Colonic mucosa (tissue), 4 donors: ENCODE results near the gene TMEM183A. TPM values are rescaled to one million over a fixed set of nuclear protein-coding genes. Genes with fewer than 3 reads are reported as not detected.
"Not testable (repeated sequence)": the region's sequence is repeated elsewhere in the genome, so short reads cannot be mapped to it uniquely, and the experiment has no call there.

Experiments
- DNase-seq: peaks from one replicate; pipeline ENCODE4 v3.0.0-alpha.2; 2020
- H3K27ac ChIP-seq: fragments of 200-600 bp; one replicate; pipeline ENCODE4 v1.8.0; 2021
- H3K27me3 ChIP-seq: fragments of 200-600 bp; one replicate; pipeline ENCODE4 v1.8.0; 2021
- H3K36me3 ChIP-seq: fragments of 200-600 bp; one replicate; pipeline ENCODE4 v1.8.0; 2021
- H3K4me1 ChIP-seq: fragments of 200-600 bp; one replicate; pipeline ENCODE4 v1.8.0; 2021; ENCODE audit warnings: mild to moderate bottlenecking
- H3K4me3 ChIP-seq: fragments of 200-600 bp; one replicate; pipeline ENCODE4 v1.8.0; 2021
- H3K9ac ChIP-seq, 2 donors: one replicate each; pipeline ENCODE4 v1.7.0; 2013; ENCODE audit warnings: control low read depth in 2 of 2, low read depth in 2 of 2, low read length in 2 of 2
- H3K9me3 ChIP-seq: fragments of 200-600 bp; one replicate; pipeline ENCODE4 v1.8.0; 2021
- CTCF ChIP-seq: fragments of 200-600 bp; IDR thresholded peaks from one replicate; pipeline ENCODE4 v1.8.0; 2022; ENCODE audit warnings: antibody characterized with exemption, mild to moderate bottlenecking
- intact Hi-C: fragments of 100-400 bp; cut with DNase I; formaldehyde crosslinking; loops from one replicate; pipeline ENCODE4 v1.14.1; 2022
- total RNA-seq, 2 donors: library from RNA; stranded (reverse); fragmentation: NEBNext Ultra II Directional in 1 of 2; extraction: Animal tissue kit (Norgen Biotek cat#: 25700) in 1 of 2; gene quantifications; one replicate each; pipeline ENCODE4 v1.2.1, GENCODE V29; 2021
- donor health status: healthy.
- donor health status: DM: no; HTN: no; CAD: no.
- donor health status: DM: no; HTN: no; CAD: no.

TMEM183A gene
- total RNA-seq, 2 donors from 2014 or later, result 117 to 134 TPM

GRCh38 chr1:202981939-202982338, 25.2 kb upstream of the TMEM183A start:
- DNase-seq, result no peak
- Histone ChIP-seq H3K27ac (no peak overlapping the region), H3K9ac (no peak overlapping the region), H3K9me3 (no peaks in the 10 kb centered on the region), H3K27me3 (no peaks in the 10 kb centered on the region), H3K4me3 (no peak overlapping the region), H3K36me3 (no peaks in the 10 kb centered on the region), H3K4me1 (no peaks in the 10 kb centered on the region)
- no peak for TF ChIP-seq CTCF
- intact Hi-C loops, result no loop called here

- no peak for TF ChIP-seq CTCF
- H3K27me3 ChIP-seq, result no peaks in the 10 kb centered on the region
- intact Hi-C loops, result no loop called here
- H3K4me1 ChIP-seq, result no peaks in the 10 kb centered on the region
- no peak overlapping the region for H3K4me3 ChIP-seq
- H3K36me3 ChIP-seq, result no peaks in the 10 kb centered on the region
- no peak for DNase-seq
- H3K9me3 ChIP-seq, result no peaks in the 10 kb centered on the region
- H3K27ac ChIP-seq, result no peak overlapping the region
- no peak overlapping the region for H3K9ac ChIP-seq
Measured at GRCh38 chr1:202982715-202983430, 24.3 kb upstream of the TMEM183A start.

GRCh38 chr1:202986120-202986519, 21.1 kb upstream of the TMEM183A start:
- DNase-seq, intact Hi-C loops: not testable (repeated sequence)

GRCh38 chr1:202987255-202987654, 19.9 kb upstream of the TMEM183A start:
- no peak for TF ChIP-seq CTCF
- intact Hi-C loops, result no loop called here
- H3K27ac ChIP-seq, result no peak overlapping the region
- no peak overlapping the region for H3K9ac ChIP-seq
- no peaks in the 10 kb centered on the region for H3K27me3 ChIP-seq
- H3K9me3 ChIP-seq, result no peaks in the 10 kb centered on the region
- no peak overlapping the region for H3K4me3 ChIP-seq
- H3K4me1 ChIP-seq, result no peaks in the 10 kb centered on the region
- no peak for DNase-seq
- no peaks in the 10 kb centered on the region for H3K36me3 ChIP-seq

More at GRCh38 chr1:202986120-202986519, 21.1 kb upstream of the TMEM183A start:
- not testable (repeated sequence) for H3K9ac ChIP-seq, H3K4me1 ChIP-seq, H3K27me3 ChIP-seq, H3K36me3 ChIP-seq, H3K9me3 ChIP-seq, H3K27ac ChIP-seq, H3K4me3 ChIP-seq

GRCh38 chr1:202987922-202988583, 19.1 kb upstream of the TMEM183A start:
- Histone ChIP-seq H3K4me3 (no peak overlapping the region), H3K36me3 (no peaks in the 10 kb centered on the region), H3K27ac (no peak overlapping the region), H3K9me3 (no peaks in the 10 kb centered on the region), H3K27me3 (no peaks in the 10 kb centered on the region), H3K9ac (no peak overlapping the region), H3K4me1 (no peaks in the 10 kb centered on the region)
- no peak for TF ChIP-seq CTCF
- intact Hi-C loops, result no loop called here
- no peak for DNase-seq

- no peaks in the 10 kb centered on the region for H3K27me3 ChIP-seq
- no peaks in the 10 kb centered on the region for H3K4me1 ChIP-seq
- no peak overlapping the region for H3K9ac ChIP-seq
- H3K4me3 ChIP-seq, result no peak overlapping the region
- H3K36me3 ChIP-seq, result no peaks in the 10 kb centered on the region
- DNase-seq, result no peak
- no peak for TF ChIP-seq CTCF
- intact Hi-C loops, result loop anchor here (10.0 kb wide), 1 partner anchor 255 kb away; no protein-coding TSS in a partner anchor
- H3K27ac ChIP-seq, result no peak overlapping the region
- no peaks in the 10 kb centered on the region for H3K9me3 ChIP-seq
Measured at GRCh38 chr1:202989879-202990278, 17.3 kb upstream of the TMEM183A start.
